Lower leg skin (tissue), 4 donors: Measurements from ENCODE around the gene EEF1AKMT3. TPM values are rescaled to one million over a fixed set of nuclear protein-coding genes. Genes with fewer than 3 reads are reported as not detected.
A peak's percentile ranks its signal among the peaks of the same experiment; 100 is the strongest.

Source experiments
- DNase-seq, 2 donors: peaks; one replicate each; pipeline ENCODE4 v3.0.0-alpha.2; 2019; ENCODE audit warnings: low spot score in 2 of 2
- H3K4me3 ChIP-seq: fragments of 200-600 bp; sonication (generic); 2 replicates; pipeline ENCODE4 v1.5.1; 2017; ENCODE audit warnings: mild to moderate bottlenecking, low read depth; ENCODE audit not compliant: poor library complexity, severe bottlenecking
- CTCF ChIP-seq, 3 donors: fragments of 450-650 bp; IDR thresholded peaks; one replicate each; pipeline ENCODE4 v1.5.1; 2016; ENCODE audit warnings: antibody characterized with exemption in 3 of 3, mild to moderate bottlenecking in 3 of 3, moderate library complexity in 2 of 3
- POLR2A ChIP-seq, 2 donors: fragments of 450-650 bp; IDR thresholded peaks; one replicate each; pipeline ENCODE4 v1.6.1; 2016 to 2017; ENCODE audit warnings: antibody characterized with exemption in 2 of 2, mild to moderate bottlenecking in 1 of 2, moderate library complexity in 1 of 2
- WGBS, 2 donors: methylation state at CpG; one replicate each; pipeline ENCODE4 v1.1.5; 2018; 5-methylcytosine and 5-hydroxymethylcytosine counted together
- intact Hi-C: fragments of 100-400 bp; cut with DNase I; formaldehyde crosslinking; loops from one replicate; pipeline ENCODE4 v1.15.0; 2023; ENCODE audit warnings: low total_unique reads
- total RNA-seq, 4 donors: library from RNA; depleted of rRNA; stranded (reverse); fragments of >200 nt; gene quantifications; one replicate each; pipeline ENCODE4 v1.1.0, GENCODE V29; 2016

The EEF1AKMT3 gene
- total RNA-seq, 4 donors from 2014 or later, result 6.3 to 13.2 (median 9.9) TPM

- TF ChIP-seq POLR2A (IDR thresholded peaks at IDR 0.05), result no peak
- TF ChIP-seq CTCF (IDR thresholded peaks at IDR 0.05), result no peak
- 48 to 62% methylated on average over 11 of the region's 11 CpGs for WGBS, 2 donors
- no peak overlapping the region for H3K4me3 ChIP-seq
- intact Hi-C loops, result no loop called here
- peak in 1 of 2 donors; percentile 77 for DNase-seq
Observed at GRCh38 chr12:57724936-57725740, 47.3 kb upstream of the EEF1AKMT3 start.

- 8 to 18% methylated on average over 9 to 10 of the region's 10 CpGs for WGBS, 2 donors
- TF ChIP-seq CTCF (IDR thresholded peaks at IDR 0.05) (no peak), POLR2A (IDR thresholded peaks at IDR 0.05) (no peak)
- H3K4me3 ChIP-seq, result peak overlapping the region; percentile 76
- DNase-seq, result no peak
- intact Hi-C loops, result no loop called here
Observed at GRCh38 chr12:57725851-57726150, 46.6 kb upstream of the EEF1AKMT3 start.

GRCh38 chr12:57726151-57726883, 46.1 kb upstream of the EEF1AKMT3 start:
- intact Hi-C loops, result no loop called here
- WGBS, 2 donors, result 19 to 31% methylated on average over 31 to 60 of the region's 79 CpGs
- H3K4me3 ChIP-seq, result peak overlapping the region; percentile 76
- TF ChIP-seq CTCF (IDR thresholded peaks at IDR 0.05) (peak in 1 of 3 donors; percentile 59), POLR2A (IDR thresholded peaks at IDR 0.05) (no peak)
- peak; percentile 78 to 96 for DNase-seq

GRCh38 chr12:57726884-57727757, 45.3 kb upstream of the EEF1AKMT3 start:
- 37 to 66% methylated on average over 44 to 56 of the region's 76 CpGs for WGBS, 2 donors
- H3K4me3 ChIP-seq, result peak overlapping the region; percentile 76
- intact Hi-C loops, result no loop called here
- peak; percentile 19 to 88 for DNase-seq
- no peak for TF ChIP-seq CTCF (IDR thresholded peaks at IDR 0.05)
- no peak for TF ChIP-seq POLR2A (IDR thresholded peaks at IDR 0.05)

GRCh38 chr12:57727758-57728395, 44.5 kb upstream of the EEF1AKMT3 start:
- 68 to 76% methylated on average over 21 of the region's 21 CpGs for WGBS, 2 donors
- no peak for TF ChIP-seq CTCF (IDR thresholded peaks at IDR 0.05)
- TF ChIP-seq POLR2A (IDR thresholded peaks at IDR 0.05), result no peak
- H3K4me3 ChIP-seq, result no peak overlapping the region
- intact Hi-C loops, result no loop called here
- peak in 1 of 2 donors; percentile 54 for DNase-seq
